HepG2 (cell line): ENCODE results near the gene PTPN14. TPM values are rescaled to one million over a fixed set of nuclear protein-coding genes. Genes with fewer than 3 reads are reported as not detected.

Experiments
- ASH2L ChIP-seq: fragments of 300-600, 200-600 bp; sonication (generic); IDR thresholded peaks from 2 replicates; pipeline ENCODE4 v1.7.0; 2017; ENCODE audit warnings: low read depth, mild to moderate bottlenecking, moderate library complexity, mixed read lengths, low read length; ENCODE audit not compliant: insufficient read length
- ATF2 ChIP-seq: sonication (generic); formaldehyde crosslinking; IDR thresholded peaks from 2 replicates; pipeline ENCODE4 v1.4.0; 2020; ENCODE audit warnings: missing genetic modification reagents
- CREB1 ChIP-seq, 2 experiments: fragments of 450-650 bp in 1 of 2; IDR thresholded peaks; 2 replicates each; pipeline ENCODE4 v1.6.1; 2016 to 2017; ENCODE audit warnings: control low read depth in 1 of 2, mild to moderate bottlenecking in 1 of 2, missing compliant biosample characterization in 1 of 2, missing genetic modification characterization in 1 of 2
- DMAP1 ChIP-seq: IDR thresholded peaks from 2 replicates; pipeline ENCODE4 v1.6.1; 2016
- EP300 ChIP-seq, 3 experiments: sonication (generic) in 1 of 3; formaldehyde crosslinking in 1 of 3; IDR thresholded peaks; 2 replicates each; pipeline versions ENCODE4 v1.5.1 to v1.6.1; 2011 to 2020; ENCODE audit warnings: low read depth in 2 of 3, low read length in 2 of 3, borderline replicate concordance in 1 of 3, improper control_type of control experiment in 1 of 3, mild to moderate bottlenecking in 1 of 3, missing genetic modification reagents in 1 of 3, moderate library complexity in 1 of 3
- HNF1A ChIP-seq, 2 experiments: sonication (generic) in 1 of 2; formaldehyde crosslinking in 1 of 2; IDR thresholded peaks; 2 replicates each; pipeline versions ENCODE4 v1.4.0 to v1.6.1; 2016 to 2020; ENCODE audit warnings: borderline replicate concordance in 1 of 2, low read depth in 1 of 2, mild to moderate bottlenecking in 1 of 2, missing genetic modification reagents in 1 of 2
- HOXA3 ChIP-seq: sonication (generic); formaldehyde crosslinking; IDR thresholded peaks from 2 replicates; pipeline ENCODE4 v1.5.0; 2020; ENCODE audit warnings: missing genetic modification reagents
- MTA1 ChIP-seq: sonication (generic); formaldehyde crosslinking; IDR thresholded peaks from 2 replicates; pipeline ENCODE4 v1.4.0; 2020; ENCODE audit warnings: missing genetic modification reagents, mild to moderate bottlenecking, borderline replicate concordance
- MXI1 ChIP-seq: IDR thresholded peaks from 3 replicates; pipeline ENCODE4 v1.6.1; 2012; ENCODE audit warnings: low read depth, low read length, inconsistent platforms, borderline replicate concordance
- POLR2A ChIP-seq, 2 experiments: IDR thresholded peaks; 2 replicates each; pipeline ENCODE4 v1.6.1; 2011; ENCODE audit warnings: low read depth in 2 of 2, low read length in 2 of 2, mild to moderate bottlenecking in 1 of 2, moderate library complexity in 1 of 2; ENCODE audit not compliant: insufficient read depth in 1 of 2
- RCOR2 ChIP-seq: IDR thresholded peaks from 2 replicates; pipeline ENCODE4 v1.6.1; 2016; ENCODE audit warnings: missing biosample characterization, missing genetic modification reagents
- SAP130 ChIP-seq: IDR thresholded peaks from 2 replicates; pipeline ENCODE4 v1.6.1; 2016; ENCODE audit warnings: low read depth
- SIN3A ChIP-seq: IDR thresholded peaks from 2 replicates; pipeline ENCODE4 v1.6.1; 2011; ENCODE audit warnings: low read depth, mild to moderate bottlenecking, control low read depth, low read length, borderline replicate concordance
- TFDP2 ChIP-seq: sonication (generic); formaldehyde crosslinking; IDR thresholded peaks from 2 replicates; pipeline ENCODE4 v1.4.0; 2020; ENCODE audit warnings: missing genetic modification reagents
- U2AF1 ChIP-seq: fragments of 200-400 bp; formaldehyde crosslinking; optimal IDR thresholded peaks from 2 replicates; pipeline ENCODE3; 2017; ENCODE audit warnings: mild to moderate bottlenecking, low read depth, low read length
- ZBTB8A ChIP-seq: sonication (generic); formaldehyde crosslinking; IDR thresholded peaks from 2 replicates; pipeline ENCODE4 v1.4.0; 2020; ENCODE audit warnings: mild to moderate bottlenecking, low read depth, missing genetic modification reagents, borderline replicate concordance
- ZMYM3 ChIP-seq: sonication (generic); formaldehyde crosslinking; IDR thresholded peaks from 2 replicates; pipeline ENCODE4 v1.5.1; 2020; ENCODE audit warnings: mild to moderate bottlenecking, missing genetic modification reagents
- ZNF343 ChIP-seq: sonication (generic); formaldehyde crosslinking; IDR thresholded peaks from 2 replicates; pipeline ENCODE4 v1.4.0; 2020; ENCODE audit warnings: mild to moderate bottlenecking, missing genetic modification reagents
- ZNF552 ChIP-seq: sonication (generic); formaldehyde crosslinking; IDR thresholded peaks from 2 replicates; pipeline ENCODE4 v1.9.0; 2022; ENCODE audit warnings: missing genetic modification reagents, mild to moderate bottlenecking, borderline replicate concordance
- ZNF674 ChIP-seq: sonication (generic); formaldehyde crosslinking; IDR thresholded peaks from 2 replicates; pipeline ENCODE4 v1.5.0; 2020; ENCODE audit warnings: low read depth, mild to moderate bottlenecking, missing genetic modification reagents
- polyA plus RNA-seq, 8 experiments: library from polyadenylated mRNA; depleted of rRNA in 3 of 8; stranded (reverse) in 7 of 8; unstranded in 1 of 8; fragments of >200 nt; fragmentation: Illumina TruSeq in 4 of 8; extraction: Trizol in 4 of 8; gene quantifications; 2 replicates each; pipeline versions ENCODE4 v1.2.1 to v1.2.3, GENCODE V29; 2011 to 2016; ENCODE audit warnings: low read depth in 4 of 8, missing spikeins in 1 of 8, mixed read lengths in 1 of 8; ENCODE audit not compliant: insufficient read depth in 1 of 8
- total RNA-seq, 5 experiments: library from RNA; depleted of rRNA; stranded (reverse); fragments of >200 nt; fragmentation: Illumina TruSeq; extraction: Trizol; gene quantifications; 2 replicates each; pipeline ENCODE4 v1.2.3, GENCODE V29; 2016; ENCODE audit warnings: low read depth in 1 of 5
- TF ChIP-seq, protein P1 (sequence below): IDR thresholded peaks from 2 replicates; pipeline ENCODE4 v1.6.1; 2012; ENCODE audit warnings: inconsistent platforms

Gene PTPN14
- total and polyA plus RNA-seq, 2 of the 13 experiments (the other 11 are each of a cell fraction or from before 2014, with no cell fraction given), result 3.9 to 4.7 TPM

- peak; percentile 57 for TF ChIP-seq HOXA3
- TF ChIP-seq ASH2L, result peak; percentile 59
- peak; percentile 32 for TF ChIP-seq U2AF1
- no peak for TF ChIP-seq ZNF343 (CRISPR knock-in tag)
- TF ChIP-seq TFDP2 (CRISPR knock-in tag), result no peak
- TF ChIP-seq DMAP1 (CRISPR knock-in tag), result peak; percentile 11
- TF ChIP-seq HNF1A (IDR thresholded peaks at IDR 0.05; ENCODE audit: low read depth), result no peak
- TF ChIP-seq HNF1A (CRISPR knock-in tag; IDR thresholded peaks at IDR 0.05; ENCODE audit: borderline replicate concordance), result no peak
- TF ChIP-seq ZBTB8A (CRISPR knock-in tag), result no peak
- no peak for TF ChIP-seq RCOR2 (CRISPR knock-in tag)
- peak in 1 of 2 experiments; percentile 12; a peak in 1 of 4 replicates for TF ChIP-seq EP300 (IDR thresholded peaks at IDR 0.05; ENCODE audit: low read depth in 2 of 2, low read length in 2 of 2)
- TF ChIP-seq EP300 (CRISPR knock-in tag; IDR thresholded peaks at IDR 0.05; ENCODE audit: borderline replicate concordance), result no peak
- TF ChIP-seq, protein P1, sequence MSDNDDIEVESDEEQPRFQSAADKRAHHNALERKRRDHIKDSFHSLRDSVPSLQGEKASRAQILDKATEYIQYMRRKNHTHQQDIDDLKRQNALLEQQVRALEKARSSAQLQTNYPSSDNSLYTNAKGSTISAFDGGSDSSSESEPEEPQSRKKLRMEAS, result peak; percentile 13; the same call in 1 of the 2 replicates
- TF ChIP-seq POLR2A (IDR thresholded peaks at IDR 0.05; ENCODE audit: insufficient read depth in 1 of 2, low read depth in 2 of 2, low read length in 2 of 2), result peak; percentile 43 to 53; a peak in 2 of 4 replicates
- TF ChIP-seq ATF2, result peak; percentile 64
- TF ChIP-seq ZNF674 (CRISPR knock-in tag), result no peak
- TF ChIP-seq MXI1, result peak; percentile 42; the same call in 1 of the 3 replicates
- peak; percentile 66; the same call in 1 of the 2 replicates for TF ChIP-seq SIN3A
- TF ChIP-seq ZNF552, result no peak
- 0 out of 2 replicates have a peak, but pooled peaks have one; percentile 28 for TF ChIP-seq ZMYM3 (CRISPR knock-in tag)
- peak; percentile 16; the same call in 1 of the 2 replicates for TF ChIP-seq MTA1
- peak; percentile 51 for TF ChIP-seq SAP130 (CRISPR knock-in tag)
- TF ChIP-seq CREB1 (IDR thresholded peaks at IDR 0.05), result peak; percentile 70; the same call in 1 of the 2 replicates
- TF ChIP-seq CREB1 (CRISPR knock-in tag; IDR thresholded peaks at IDR 0.05), result peak; percentile 49; the same call in 1 of the 2 replicates
Observed at GRCh38 chr1:214551436-214552173, at the start of gene PTPN14 (continued).
